Stimulated activated naive CD8-positive, alpha-beta T cell treated with anti-CD3 and anti-CD28 coated beads, Interleukin-15, Interleukin-2, amounts not matched to agents 100 U/mL and 50 U/mL, for 24 hours (primary cell): ENCODE data around the gene SLN.
"Not testable (repeated sequence)": the region's sequence is repeated elsewhere in the genome, so short reads cannot be mapped to it uniquely, and the experiment has no call there.

ENCODE experiments used
- ATAC-seq: fragments of 150-1000 bp; cut with Tn5 transposase; one replicate; pipeline ENCODE4 v1.10.0; 2021
- DNase-seq: peaks from one replicate; pipeline ENCODE4 v3.0.0; 2021

SLN gene

DNA sequence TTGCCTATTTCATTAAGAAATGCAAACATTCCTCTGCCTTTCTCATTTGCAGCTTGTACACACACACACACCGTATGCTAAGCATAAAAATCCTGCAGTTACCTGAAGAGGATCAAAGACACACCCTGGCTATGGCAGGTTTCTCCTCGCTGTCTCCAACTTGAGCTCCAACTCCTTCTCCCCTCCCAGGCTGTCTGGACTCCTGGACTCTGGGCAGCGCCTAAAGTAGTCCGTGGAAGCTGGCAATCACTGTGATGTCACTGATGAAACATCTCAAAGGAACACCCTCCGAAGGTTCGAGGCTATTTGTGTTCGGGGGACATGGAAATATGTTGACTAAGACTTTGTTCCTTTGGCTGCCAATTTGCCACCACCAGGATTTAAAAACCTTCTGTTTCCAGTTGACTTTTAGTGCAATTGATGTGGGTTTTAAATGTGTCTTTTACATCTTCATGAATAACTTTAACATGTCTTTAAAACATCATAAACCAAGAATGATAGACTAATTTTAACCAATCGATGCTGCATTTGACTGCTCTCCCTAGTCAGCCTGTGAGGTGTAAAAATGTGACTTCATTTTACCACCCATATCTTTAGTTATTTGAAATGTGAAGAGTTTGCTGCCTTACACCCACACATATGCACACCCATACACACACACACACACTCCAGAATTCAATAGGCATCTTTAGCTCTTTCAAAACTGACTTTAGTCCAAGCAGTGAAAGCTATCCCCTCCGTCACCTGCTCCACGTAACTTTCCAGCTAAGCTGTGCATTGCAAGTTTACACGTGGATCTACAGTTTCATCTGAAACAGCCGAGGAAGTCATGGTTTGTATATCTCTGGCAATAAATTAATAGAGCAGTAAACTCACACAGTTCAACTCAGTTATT, at the start of gene SLN:
SLN (minus strand) TSS at position 196 of the 895 bp plus-strand sequence.
- DNase-seq (no peak), ATAC-seq (no peak)

DNA sequence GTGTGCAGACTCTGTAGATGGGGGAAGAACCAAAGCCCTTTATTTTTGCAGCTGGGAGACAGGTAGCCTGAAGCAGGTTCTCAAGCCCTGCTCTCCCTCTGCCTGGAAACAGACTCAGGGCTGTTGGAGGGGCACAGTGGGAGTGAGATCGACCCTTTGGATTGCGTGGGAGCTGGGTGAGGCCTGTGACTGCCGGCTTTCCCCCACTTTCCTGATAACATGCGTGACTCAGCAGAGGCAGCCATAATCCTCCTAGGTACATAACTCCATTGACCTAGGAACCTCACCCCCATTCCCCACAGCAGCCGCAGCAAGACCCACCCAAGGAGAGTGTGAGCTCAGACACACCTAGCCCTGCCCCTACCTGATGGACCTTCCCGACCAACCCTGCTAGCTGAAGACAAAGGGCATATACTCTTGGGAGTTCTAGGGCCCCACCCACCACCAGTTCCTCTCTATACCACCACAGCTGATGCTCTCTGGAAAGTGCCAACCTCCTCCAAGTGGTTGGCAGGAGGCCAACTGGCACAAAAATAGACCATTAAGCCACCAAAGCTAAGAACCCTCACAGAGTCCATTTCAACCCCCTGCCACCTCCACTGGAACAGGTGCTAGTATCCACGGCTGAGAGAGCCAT, 47.0 kb upstream of the SLN start:
- not testable (repeated sequence) for ATAC-seq

DNA sequence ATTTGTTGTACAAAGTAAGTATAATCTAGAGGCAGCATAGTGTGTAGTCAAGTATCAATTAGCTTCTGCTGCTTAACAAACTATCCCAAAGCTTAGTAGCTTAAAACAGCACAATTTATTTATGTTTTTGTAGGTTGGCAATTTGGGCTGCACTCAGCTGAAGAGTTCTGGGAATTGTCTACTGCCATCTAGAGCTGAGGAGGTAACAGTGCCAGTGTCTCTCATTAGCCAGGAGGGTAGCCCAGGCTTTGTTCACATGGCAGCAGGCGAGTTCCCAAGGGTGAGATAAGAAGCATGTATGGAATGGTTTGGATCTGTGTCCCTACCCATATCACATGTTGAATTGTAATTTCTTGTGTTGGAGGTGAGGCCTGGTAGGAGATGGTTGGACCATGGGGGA, 45.8 kb upstream of the SLN start:
- DNase-seq = no peak
- no peak for ATAC-seq

More for the DNA sequence above, 47.0 kb upstream of the SLN start:
- not testable (repeated sequence) for DNase-seq

DNA sequence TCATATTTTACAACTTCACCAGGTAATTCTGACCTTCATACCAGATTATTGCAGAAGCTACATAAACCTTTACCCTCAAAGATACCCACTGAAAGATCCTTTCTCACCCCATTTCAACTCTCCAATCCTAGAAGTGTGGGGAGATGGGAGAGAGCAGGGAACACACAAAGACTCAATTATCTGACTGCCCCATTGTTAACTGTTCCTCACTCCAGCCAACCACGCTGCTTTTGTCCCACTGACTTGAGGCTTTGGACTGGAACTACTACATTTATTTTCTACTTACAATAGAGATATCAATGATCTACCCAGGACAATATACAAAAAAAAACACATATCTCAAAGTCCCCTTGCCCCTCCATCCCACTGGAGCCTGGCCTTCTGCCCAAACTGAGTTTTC, 44.7 kb upstream of the SLN start:
- DNase-seq (no peak), ATAC-seq (no peak)

DNA sequence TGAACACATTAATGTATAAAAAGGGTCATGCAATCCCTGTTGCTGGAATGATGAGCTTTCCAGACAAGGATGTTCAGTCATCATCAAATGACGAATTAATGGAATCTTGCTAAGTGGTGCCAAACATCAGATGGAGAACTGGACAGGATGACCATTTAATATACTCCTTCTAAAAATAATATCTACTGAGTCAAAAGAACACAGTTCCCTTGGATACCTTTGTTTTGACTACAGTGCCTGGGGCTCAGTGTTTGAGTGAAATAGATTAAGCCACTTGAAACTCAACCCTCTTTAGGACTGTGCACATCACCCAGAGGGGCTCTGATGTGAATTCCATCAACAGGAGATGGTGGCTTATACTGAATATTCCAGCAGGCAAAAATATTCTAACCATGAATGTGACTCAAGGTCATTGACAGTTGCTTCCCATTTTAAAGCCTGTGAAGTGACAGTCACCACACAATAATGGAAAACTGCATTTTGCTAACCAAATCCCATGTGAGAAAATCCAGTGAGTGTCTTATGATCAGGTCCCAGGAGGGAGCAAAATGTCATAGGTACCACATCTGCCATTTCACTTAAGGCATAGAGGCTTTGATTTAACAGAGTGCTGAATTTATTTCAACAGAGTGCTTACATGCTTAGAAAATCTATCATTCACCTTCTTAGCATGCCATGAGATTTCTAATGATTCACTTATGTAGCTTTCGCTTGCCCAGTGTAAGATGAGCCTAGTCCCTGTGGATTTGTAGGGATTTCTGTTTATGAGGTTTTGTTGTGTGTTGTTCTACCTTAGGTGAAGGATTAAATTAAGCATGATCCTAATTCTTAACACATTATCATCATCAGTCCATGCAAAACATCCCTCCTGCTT, 41.3 kb upstream of the SLN start:
- ATAC-seq = no peak
- no peak for DNase-seq

DNA sequence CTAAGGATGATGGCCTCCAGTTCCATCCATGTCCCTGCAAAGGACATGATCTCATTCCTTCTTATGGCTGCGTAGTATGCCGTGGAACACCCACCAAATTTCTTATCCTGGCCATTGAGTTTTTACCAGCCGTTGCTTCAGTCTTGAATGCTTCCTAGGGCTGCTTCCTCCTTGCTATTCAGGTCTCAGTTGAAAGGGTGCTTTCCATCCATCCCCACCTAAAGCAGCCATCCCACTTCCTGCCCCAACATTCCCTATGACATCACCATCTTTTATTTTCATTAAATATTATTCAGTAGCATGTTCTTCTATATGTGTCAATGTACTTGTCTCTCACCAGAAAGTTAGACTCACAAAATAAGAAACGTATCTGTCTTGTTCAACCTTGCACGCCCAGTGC, 40.7 kb upstream of the SLN start:
- DNase-seq = no peak

DNA sequence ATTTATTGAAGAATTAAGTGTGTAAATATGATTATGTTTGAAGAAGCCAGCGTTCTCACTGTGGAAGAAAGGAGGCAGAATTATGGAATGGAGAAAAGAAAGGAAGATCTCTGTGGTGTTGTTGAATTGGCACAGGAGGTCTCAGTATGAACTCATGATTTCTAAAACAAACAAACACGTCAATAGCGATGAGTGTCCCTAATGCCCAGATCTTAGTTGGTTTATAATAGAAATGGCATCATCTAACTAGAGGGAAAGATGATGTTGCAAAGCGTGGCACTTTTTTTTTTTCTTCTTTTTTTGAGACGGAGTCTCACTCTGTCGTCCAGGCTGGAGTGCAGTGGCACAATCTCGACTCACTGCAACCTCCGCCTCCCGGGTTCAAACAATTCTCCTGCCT, 39.2 kb upstream of the SLN start:
- DNase-seq = no peak

More for the DNA sequence above, 40.7 kb upstream of the SLN start:
- ATAC-seq = no peak

DNA sequence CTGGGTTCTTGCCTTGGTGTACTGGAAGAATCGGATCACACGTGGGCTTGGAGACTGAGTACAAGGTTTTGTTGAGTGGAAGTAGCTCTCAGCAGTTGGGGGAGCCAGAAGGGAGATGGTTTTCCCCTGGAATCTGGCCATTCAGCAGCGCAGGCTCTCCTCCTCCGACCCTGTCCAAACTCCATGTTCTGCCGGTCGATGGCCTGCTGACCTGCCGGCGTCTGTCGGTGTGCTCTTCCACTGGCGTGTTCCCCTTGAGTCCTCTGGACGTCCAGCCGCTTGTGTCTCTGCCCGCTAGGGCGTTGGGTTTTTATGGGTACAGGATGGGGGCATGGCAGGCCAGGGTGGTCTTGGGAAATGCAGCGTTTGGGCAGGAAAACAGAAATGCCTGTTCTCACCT, 38.5 kb upstream of the SLN start:
- DNase-seq (no peak), ATAC-seq (no peak)

More for the DNA sequence above, 39.2 kb upstream of the SLN start:
- ATAC-seq = no peak

DNA sequence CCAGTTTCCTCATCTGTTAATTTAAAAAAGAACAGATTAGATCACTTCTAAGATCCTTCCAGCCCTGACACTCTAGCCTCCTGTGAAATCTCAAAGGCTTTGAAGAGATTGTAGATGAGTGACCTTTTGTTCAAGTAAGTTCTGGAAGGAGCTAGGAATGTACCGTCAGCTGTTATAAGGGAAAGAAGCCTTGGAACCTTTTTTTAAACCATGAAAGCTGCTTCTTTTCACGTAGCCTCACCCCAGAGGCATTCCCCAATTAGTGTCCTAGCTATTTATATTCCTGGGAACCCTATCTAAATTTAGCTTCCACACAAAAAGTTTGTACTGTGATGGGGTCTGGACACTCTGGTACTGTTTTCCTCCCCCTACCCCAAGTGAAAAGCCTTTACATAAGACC, 35.8 kb upstream of the SLN start:
- DNase-seq (no peak), ATAC-seq (no peak)

DNA sequence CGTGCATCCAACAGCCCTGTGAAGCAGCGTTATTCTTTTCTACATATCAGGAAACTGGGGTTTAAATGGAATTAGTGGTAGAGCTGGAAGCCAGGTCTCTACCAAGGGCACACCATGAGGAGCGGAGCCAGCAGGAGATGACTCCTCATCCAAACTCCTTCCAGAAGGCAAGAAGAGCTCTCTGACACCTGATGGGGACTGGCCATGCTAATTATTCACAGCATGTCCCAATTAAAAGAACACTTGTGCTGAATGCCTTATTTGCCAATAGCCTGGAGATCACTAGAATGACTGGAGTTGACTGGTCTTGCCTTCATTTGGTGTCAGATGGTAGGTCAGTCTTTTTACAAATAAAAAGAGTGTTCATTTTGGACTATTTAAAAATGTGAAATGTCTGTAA, 32.9 kb upstream of the SLN start:
- ATAC-seq (no peak), DNase-seq (no peak)

DNA sequence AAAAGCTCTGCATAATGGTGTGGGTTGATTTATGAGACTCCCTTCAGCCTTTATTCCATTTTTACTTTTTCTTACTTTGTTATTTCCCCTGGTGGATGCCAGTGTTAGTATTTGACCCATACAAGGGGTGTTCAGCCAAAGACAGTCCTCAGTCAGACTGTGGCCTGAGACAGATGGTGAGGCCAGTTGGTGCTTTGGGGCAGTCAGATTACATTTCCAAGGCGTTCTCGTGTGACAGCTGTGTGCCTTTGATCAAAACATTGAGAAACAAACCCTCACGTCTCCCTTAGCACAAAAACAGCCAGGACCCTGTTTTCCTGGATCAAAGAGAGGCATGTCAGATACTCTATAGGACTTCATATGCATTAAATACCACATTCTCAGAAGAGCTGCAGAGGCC, 31.3 kb upstream of the SLN start:
- ATAC-seq = no peak
- no peak for DNase-seq

DNA sequence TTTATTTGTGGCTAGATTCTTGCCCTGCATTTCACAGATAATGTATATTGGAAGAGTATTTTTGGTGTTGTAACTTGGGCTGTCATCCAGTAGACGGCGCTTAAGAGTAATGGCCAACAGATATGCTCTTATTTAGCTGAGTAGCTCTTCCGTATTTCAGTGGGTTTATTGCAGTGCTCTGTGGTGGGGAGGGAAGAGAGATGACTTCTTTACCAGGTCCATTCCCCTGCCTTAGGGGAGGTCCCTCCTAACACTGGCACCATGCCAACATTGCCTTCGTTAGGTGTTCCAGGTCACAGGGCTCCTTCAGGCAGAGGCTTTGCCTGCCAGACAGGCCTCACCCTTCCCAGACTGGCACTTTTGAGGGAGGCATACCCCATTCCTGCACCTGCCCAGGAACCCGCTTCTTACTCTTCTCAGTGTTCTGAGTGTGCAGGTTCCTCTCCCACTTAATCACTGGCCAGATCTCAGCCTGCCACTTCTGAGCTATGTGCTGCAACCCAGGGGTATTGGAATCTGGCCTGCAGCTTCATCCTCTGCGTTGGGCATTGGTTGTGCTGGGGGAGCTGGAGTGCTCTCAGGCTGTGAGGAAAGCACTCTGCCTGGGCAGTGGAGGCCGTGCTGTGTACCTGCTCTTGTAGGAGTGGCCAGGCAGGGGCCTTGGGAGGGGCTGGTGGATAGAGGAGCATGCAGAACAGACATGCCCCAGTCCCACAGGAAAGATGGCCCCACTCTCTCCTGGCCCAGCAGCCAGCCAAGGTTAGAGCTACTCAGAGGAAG, 29.4 kb upstream of the SLN start:
- peak; percentile 65 for ATAC-seq

DNA sequence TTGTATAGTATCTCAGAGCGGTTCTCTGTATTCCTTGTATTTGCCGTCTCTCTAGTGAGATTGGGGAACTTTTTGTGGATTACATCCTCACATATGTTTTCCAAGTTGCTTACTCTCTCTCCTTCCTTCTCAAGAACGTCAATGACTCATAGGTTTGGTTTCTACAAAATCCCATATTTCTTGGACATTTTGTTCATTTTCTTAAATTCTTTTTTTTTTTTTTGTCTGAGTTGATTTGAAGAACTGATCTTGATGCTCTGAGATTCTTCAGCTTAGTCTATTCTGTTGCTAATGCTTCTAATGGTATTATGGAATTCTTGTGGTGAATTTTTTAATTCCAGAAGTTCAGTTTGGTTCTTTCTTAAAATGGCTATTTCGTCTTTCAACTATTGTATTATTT, 28.4 kb upstream of the SLN start:
- no peak for ATAC-seq
- no peak for DNase-seq

More for the DNA sequence above, 29.4 kb upstream of the SLN start:
- peak; percentile 3 for DNase-seq

DNA sequence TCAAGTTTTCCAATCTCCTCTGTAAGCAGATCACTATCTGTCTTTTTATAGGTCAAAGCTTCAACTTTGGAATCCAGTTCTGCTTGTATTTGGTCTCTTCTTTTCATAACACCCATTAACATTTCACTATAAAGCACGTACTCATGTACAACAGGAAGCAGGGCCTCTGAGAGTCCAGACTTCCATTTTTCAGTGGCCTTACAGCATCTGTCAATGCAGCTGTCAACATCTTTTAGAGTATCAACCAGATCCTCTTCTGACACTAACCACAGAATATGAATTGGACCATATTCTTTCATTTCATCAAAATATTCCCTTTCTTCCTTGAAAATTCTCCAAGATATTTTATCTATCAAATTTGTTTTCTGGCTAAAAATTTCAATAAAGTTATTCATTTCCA, 24.7 kb upstream of the SLN start:
- no peak for DNase-seq
- no peak for ATAC-seq

DNA sequence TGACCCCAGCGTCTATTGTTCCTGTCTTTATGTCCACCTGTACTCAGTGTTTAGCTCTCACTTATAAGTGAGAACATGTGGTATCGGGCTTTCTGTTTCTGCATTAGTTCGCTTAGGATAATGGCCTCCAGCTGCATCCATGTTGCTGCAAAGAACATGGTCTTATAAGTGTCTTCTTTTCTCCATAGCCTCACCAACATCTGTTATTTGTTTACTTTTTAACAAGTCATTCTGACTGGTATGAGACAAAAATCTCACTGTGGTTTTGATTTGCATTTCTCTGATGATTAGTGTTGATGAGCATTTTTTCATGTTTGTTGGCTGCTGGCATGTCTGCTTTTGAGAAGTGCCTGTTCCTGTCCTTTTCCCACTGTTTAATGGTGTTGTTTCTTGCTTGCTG, 21.7 kb upstream of the SLN start:
- DNase-seq (no peak), ATAC-seq (no peak)

DNA sequence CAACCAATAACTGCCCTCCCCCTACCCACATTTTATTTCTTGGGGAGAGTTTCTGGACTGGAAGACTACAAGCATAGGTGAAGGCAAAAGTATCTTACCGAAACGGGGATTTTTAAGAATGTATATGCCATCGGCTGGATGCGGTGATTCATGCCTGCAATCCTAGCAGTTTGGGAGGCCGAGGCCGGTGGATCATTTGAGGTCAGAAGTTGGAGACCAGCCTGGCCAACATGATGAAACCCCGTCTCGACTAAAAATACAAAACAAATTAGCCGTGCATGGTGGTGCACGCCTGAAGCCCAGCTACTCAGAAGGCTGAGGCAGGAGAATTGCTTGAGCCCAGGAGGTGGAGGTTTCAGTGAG, 20.8 kb upstream of the SLN start:
- no peak for DNase-seq

DNA sequence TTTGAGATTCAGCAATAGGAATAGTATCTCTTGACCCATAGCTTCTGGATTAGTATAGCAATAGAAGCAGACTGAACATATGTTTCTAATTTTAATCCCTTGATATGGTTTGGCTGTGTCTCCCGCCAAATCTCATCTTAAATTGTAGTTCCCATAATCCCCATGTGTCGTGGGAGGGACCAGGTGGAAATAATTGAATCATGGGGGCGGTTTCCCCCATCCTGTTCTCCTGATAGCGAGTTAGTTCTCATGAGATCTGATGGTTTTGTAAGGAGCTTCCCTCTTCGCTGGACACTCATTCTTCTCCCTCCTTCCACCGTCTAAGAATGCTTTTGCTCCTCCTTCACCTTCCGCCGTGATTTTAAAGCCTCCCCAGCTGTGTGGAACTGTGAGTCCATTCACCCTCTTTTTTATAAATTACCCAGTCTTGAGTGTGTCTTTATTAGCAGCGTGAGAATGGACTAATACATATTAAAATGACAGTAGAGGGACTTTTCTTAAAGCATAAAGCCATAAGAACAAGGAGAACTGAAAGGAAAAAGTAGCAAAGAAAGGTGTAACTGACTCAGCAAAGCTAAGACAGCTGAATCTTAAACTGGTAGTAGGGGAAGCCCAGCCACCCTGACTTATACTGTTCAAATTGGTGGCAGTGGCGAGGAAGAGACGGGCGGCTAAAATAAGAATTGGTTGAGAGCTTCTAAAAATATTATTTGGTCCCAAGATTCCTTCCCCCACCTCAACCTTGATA, 20.3 kb upstream of the SLN start:
- ATAC-seq (no peak), DNase-seq (no peak)

More for the DNA sequence above, 20.8 kb upstream of the SLN start:
- ATAC-seq = no peak

DNA sequence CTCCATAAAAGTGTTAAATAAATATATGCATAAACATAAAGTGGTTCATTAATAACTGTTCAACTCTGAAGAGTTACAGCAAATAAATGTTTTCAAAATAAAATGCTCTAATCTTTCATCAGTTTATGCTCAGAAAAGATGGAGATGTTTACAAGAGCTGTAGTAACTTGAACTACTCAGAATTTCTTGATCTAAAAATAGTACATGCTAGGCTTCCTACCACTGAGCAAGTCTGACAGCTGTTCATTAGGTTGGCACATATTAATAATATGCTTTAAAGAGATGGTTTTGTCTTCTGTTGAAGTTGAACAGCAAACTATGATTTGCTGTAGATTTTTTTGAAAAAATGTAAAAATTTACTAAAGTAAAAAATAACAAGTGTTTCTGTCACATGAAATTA, 10.8 kb upstream of the SLN start:
- ATAC-seq = no peak
- DNase-seq = no peak

DNA sequence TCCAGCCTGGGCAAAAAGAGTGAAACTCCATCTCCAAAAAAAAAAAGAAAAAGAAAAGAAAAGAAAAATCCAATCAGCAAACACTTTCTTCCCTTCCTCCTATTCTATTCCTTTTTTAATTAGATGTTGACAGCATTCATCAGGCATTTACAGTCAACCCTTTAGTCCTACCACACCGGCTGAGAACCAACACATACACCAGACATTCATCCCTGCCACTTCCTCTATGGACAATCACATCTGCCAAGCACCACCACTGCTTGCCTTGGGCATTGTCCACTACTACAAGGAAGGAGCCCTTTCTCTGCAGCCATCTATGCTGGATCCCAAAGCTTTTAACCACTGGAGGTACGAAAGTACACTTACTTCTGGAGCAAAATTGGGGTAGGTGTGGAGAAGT, 9.4 kb upstream of the SLN start:
- DNase-seq (no peak), ATAC-seq (no peak)

DNA sequence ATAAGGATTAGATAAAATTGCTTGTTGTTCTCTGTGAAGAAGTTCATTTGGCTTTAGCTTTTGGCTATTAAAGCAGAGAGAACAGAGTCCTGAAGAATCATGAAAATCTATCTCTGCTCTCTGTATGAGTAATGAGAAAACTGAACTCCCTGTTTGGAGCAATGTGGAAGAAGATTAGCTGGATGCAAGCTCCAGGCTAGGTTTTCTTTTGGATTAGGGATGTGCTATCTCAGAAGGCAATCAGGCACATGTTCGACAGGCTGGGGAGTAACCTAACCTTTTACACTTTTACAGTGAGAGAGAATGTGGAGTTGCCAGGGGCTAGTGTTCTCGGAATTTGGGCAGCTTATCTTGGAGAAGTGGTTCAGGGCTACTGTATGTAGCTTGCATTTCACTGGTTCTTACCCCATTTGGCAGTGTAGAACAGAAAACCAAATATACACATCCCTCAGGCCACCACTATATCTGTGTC, 8.5 kb upstream of the SLN start:
- ATAC-seq = no peak
- no peak for DNase-seq
